Hepatocyte (in vitro differentiated cells): ENCODE data around the gene ZNF143. TPM values are rescaled to one million over a fixed set of nuclear protein-coding genes. Genes with fewer than 3 reads are reported as not detected.

Source experiments
- DNase-seq: peaks from one replicate; pipeline ENCODE4 v3.0.0-alpha.2; 2016; ENCODE audit warnings: low spot score
- H2AFZ ChIP-seq: fragments of 200-600 bp; sonication (generic); 2 replicates; pipeline ENCODE4 v1.6.0; 2016; ENCODE audit warnings: antibody characterized with exemption, mild to moderate bottlenecking
- H3K27ac ChIP-seq: fragments of 200-600 bp; sonication (generic); 2 replicates; pipeline ENCODE4 v1.5.1; 2016; ENCODE audit warnings: mild to moderate bottlenecking
- H3K27me3 ChIP-seq: fragments of 200-600 bp; sonication (generic); 2 replicates; pipeline ENCODE4 v1.6.1; 2016
- H3K36me3 ChIP-seq: fragments of 200-600 bp; sonication (generic); replicated peaks from 2 replicates; pipeline ENCODE4 v1.5.1; 2016; ENCODE audit warnings: low read depth; ENCODE audit not compliant: insufficient read depth
- H3K4me1 ChIP-seq: fragments of 200-600 bp; sonication (generic); 2 replicates; pipeline ENCODE4 v1.5.1; 2016; ENCODE audit warnings: mild to moderate bottlenecking, moderate library complexity; ENCODE audit not compliant: insufficient read depth
- H3K4me2 ChIP-seq: fragments of 200-600 bp; sonication (generic); 2 replicates; pipeline ENCODE4 v1.6.0; 2016
- H3K4me3 ChIP-seq: fragments of 200-600 bp; sonication (generic); 2 replicates; pipeline ENCODE4 v1.5.1; 2016; ENCODE audit warnings: mild to moderate bottlenecking
- H3K79me2 ChIP-seq: fragments of 200-600 bp; sonication (generic); 2 replicates; pipeline ENCODE4 v1.6.0; 2017; ENCODE audit warnings: mild to moderate bottlenecking
- H3K9me2 ChIP-seq: fragments of 200-600 bp; sonication (generic); replicated peaks from 2 replicates; pipeline ENCODE4 v1.6.0; 2017; ENCODE audit warnings: mild to moderate bottlenecking; ENCODE audit not compliant: insufficient read depth
- H3K9me3 ChIP-seq: fragments of 200-600 bp; sonication (generic); 2 replicates; pipeline ENCODE4 v1.5.1; 2016; ENCODE audit warnings: low read depth, mild to moderate bottlenecking
- H4K20me1 ChIP-seq: fragments of 200-600 bp; sonication (generic); 2 replicates; pipeline ENCODE4 v1.6.0; 2016; ENCODE audit warnings: mild to moderate bottlenecking; ENCODE audit not compliant: insufficient read depth, poor library complexity, severe bottlenecking
- CTCF ChIP-seq: fragments of 200-600 bp; sonication (generic); IDR thresholded peaks from 2 replicates; pipeline ENCODE4 v1.5.1; 2016; ENCODE audit warnings: antibody characterized with exemption, mild to moderate bottlenecking; ENCODE audit not compliant: poor library complexity
- EZH2 ChIP-seq: fragments of 200-600 bp; sonication (generic); IDR thresholded peaks from 2 replicates; pipeline ENCODE4 v1.6.1; 2016; ENCODE audit warnings: antibody characterized with exemption, mild to moderate bottlenecking, borderline replicate concordance
- EZH2phosphoT487 ChIP-seq: fragments of 200-600 bp; sonication (generic); IDR thresholded peaks from one replicate; pipeline ENCODE4 v1.6.1; 2018; ENCODE audit warnings: antibody characterized with exemption, mild to moderate bottlenecking, low read depth, moderate library complexity; ENCODE audit not compliant: unreplicated experiment, severe bottlenecking
- WGBS: methylation state at CpG from one replicate; pipeline ENCODE4 v1.1.6; 2016; ENCODE audit warnings: low lambda C conversion rate; ENCODE audit errors: missing lambda C conversion rate; 5-methylcytosine and 5-hydroxymethylcytosine counted together
- polyA plus RNA-seq: library from polyadenylated mRNA; unstranded; fragments of >200 nt; fragmentation: Nextera tagmentation; extraction: Ambion mirVana; gene quantifications from 2 replicates; pipeline ENCODE4 v1.2.1, GENCODE V29; 2016
- total RNA-seq: library from RNA; depleted of rRNA; stranded (reverse); fragments of >200 nt; gene quantifications from 2 replicates; pipeline ENCODE4 v1.2.3, GENCODE V29; 2014

Gene ZNF143
- 36.1 and 47.1 TPM in 2 replicates for total RNA-seq
- 20.9 and 21.8 TPM in 2 replicates for polyA plus RNA-seq

DNA sequence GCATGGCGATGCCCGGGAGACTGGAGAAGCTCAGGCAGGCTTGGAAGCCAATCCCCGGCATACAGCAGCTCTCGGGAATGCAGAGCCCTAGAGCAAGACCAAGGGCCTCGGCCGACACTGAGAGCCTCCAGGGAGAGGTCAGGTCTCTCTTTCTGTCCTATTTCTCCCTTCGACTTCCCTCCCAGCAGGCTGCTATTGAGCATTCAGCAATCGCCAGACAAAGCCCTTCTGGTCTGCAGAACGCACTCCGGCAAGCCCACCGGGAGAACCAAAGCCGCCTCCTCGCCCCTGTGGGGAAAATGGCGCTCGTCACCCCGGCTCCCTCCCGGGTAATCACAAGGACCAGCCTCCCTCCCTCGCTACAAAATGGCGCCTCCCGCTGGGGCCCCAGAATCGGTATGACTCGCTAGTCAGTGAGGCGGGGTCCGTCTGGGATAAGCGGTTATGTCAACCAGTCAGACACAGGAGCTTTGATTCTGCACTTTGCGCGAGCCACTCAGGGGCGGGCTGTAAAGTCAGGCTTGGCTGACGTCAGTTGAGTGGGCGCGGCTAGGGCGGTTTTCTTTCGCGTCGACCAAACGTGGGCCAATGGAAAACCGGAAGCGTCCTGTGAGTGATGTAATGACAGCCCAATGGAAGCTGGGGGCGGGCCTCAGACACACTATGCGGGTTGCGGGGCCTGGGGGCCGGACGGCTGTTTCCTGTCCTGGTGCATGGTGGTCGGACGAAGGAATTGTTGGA lies at the start of gene ZNF143:
Gene ZNF143 (plus strand): TSS at position 691 of the 741 bp plus-strand sequence. CDS start 10,297 bp downstream, outside the sequence.
- Histone ChIP-seq H2AFZ (peak within 1 kb of the TSS; percentile 45), H3K27me3 (no peaks in the 10 kb centered on the region), H4K20me1 (no peaks in the 10 kb centered on the region), H3K4me1 (peaks cover 13% of the 10 kb centered on the region), H3K4me2 (peak within 1 kb of the TSS; percentile 82), H3K4me3 (peak within 1 kb of the TSS; percentile 63), H3K9me2 (no peaks in the 10 kb centered on the region), H3K36me3 (no peaks in the 10 kb centered on the region), H3K27ac (peak within 1 kb of the TSS; percentile 99), H3K9me3 (no peaks in the 10 kb centered on the region), H3K79me2 (peaks cover 52% of the 10 kb centered on the region)
- DNase-seq, result peak; percentile 100
- TF ChIP-seq CTCF (no peak), EZH2 (no peak), EZH2phosphoT487 (no peak)
- under 1% methylated on average over 45 of the region's 45 CpGs for WGBS

GRCh38 chr11:9428706-9429105 lies 32.1 kb upstream of the ZNF143 start:
- no peak for DNase-seq
- no peaks in the 10 kb centered on the region for H3K79me2 ChIP-seq
- no peaks in the 10 kb centered on the region for H3K9me3 ChIP-seq
- H2AFZ ChIP-seq, result no peak overlapping the region
- no peaks in the 10 kb centered on the region for H3K9me2 ChIP-seq
- no peak overlapping the region for H3K4me3 ChIP-seq
- H3K36me3 ChIP-seq, result no peaks in the 10 kb centered on the region
- TF ChIP-seq EZH2 (no peak), CTCF (no peak), EZH2phosphoT487 (no peak)
- no peaks in the 10 kb centered on the region for H4K20me1 ChIP-seq
- H3K4me2 ChIP-seq, result no peak overlapping the region
- H3K27me3 ChIP-seq, result no peaks in the 10 kb centered on the region
- 97% methylated on average over 1 of the region's 1 CpG for WGBS
- H3K27ac ChIP-seq, result no peak overlapping the region
- H3K4me1 ChIP-seq, result no peaks in the 10 kb centered on the region

GRCh38 chr11:9438611-9439010 lies 22.2 kb upstream of the ZNF143 start:
- Histone ChIP-seq H3K79me2 (peaks cover 12% of the 10 kb centered on the region), H3K9me3 (no peaks in the 10 kb centered on the region), H3K4me1 (no peaks in the 10 kb centered on the region), H2AFZ (no peak overlapping the region), H3K36me3 (peaks cover 2% of the 10 kb centered on the region), H3K4me3 (no peak overlapping the region), H3K4me2 (no peak overlapping the region), H3K27ac (no peak overlapping the region), H3K27me3 (no peaks in the 10 kb centered on the region), H3K9me2 (no peaks in the 10 kb centered on the region), H4K20me1 (no peaks in the 10 kb centered on the region)
- TF ChIP-seq EZH2 (no peak), CTCF (no peak), EZH2phosphoT487 (no peak)
- no peak for DNase-seq
- 92% methylated on average over 4 of the region's 4 CpGs for WGBS
